Colonic mucosa (tissue), 4 donors: ENCODE results near the gene SLC35D2. TPM values are rescaled to one million over a fixed set of nuclear protein-coding genes. Genes with fewer than 3 reads are reported as not detected.

Source experiments
- DNase-seq: peaks from one replicate; pipeline ENCODE4 v3.0.0-alpha.2; 2020
- H3K27ac ChIP-seq: fragments of 200-600 bp; one replicate; pipeline ENCODE4 v1.8.0; 2021
- H3K27me3 ChIP-seq: fragments of 200-600 bp; one replicate; pipeline ENCODE4 v1.8.0; 2021
- H3K36me3 ChIP-seq: fragments of 200-600 bp; one replicate; pipeline ENCODE4 v1.8.0; 2021
- H3K4me1 ChIP-seq: fragments of 200-600 bp; one replicate; pipeline ENCODE4 v1.8.0; 2021; ENCODE audit warnings: mild to moderate bottlenecking
- H3K4me3 ChIP-seq: fragments of 200-600 bp; one replicate; pipeline ENCODE4 v1.8.0; 2021
- H3K9ac ChIP-seq, 2 donors: one replicate each; pipeline ENCODE4 v1.7.0; 2013; ENCODE audit warnings: control low read depth in 2 of 2, low read depth in 2 of 2, low read length in 2 of 2
- H3K9me3 ChIP-seq: fragments of 200-600 bp; one replicate; pipeline ENCODE4 v1.8.0; 2021
- intact Hi-C: fragments of 100-400 bp; cut with DNase I; formaldehyde crosslinking; loops from one replicate; pipeline ENCODE4 v1.14.1; 2022
- total RNA-seq, 2 donors: library from RNA; stranded (reverse); fragmentation: NEBNext Ultra II Directional in 1 of 2; extraction: Animal tissue kit (Norgen Biotek cat#: 25700) in 1 of 2; gene quantifications; one replicate each; pipeline ENCODE4 v1.2.1, GENCODE V29; 2021
- TF ChIP-seq, protein P1 (sequence below): fragments of 200-600 bp; IDR thresholded peaks from one replicate; pipeline ENCODE4 v1.8.0; 2022; ENCODE audit warnings: antibody characterized with exemption, mild to moderate bottlenecking
- donor health status: healthy.
- donor health status: DM: no; HTN: no; CAD: no.
- donor health status: DM: no; HTN: no; CAD: no.

Gene SLC35D2
- total RNA-seq, 2 donors from 2014 or later = 57.8 to 95.0 TPM

DNA sequence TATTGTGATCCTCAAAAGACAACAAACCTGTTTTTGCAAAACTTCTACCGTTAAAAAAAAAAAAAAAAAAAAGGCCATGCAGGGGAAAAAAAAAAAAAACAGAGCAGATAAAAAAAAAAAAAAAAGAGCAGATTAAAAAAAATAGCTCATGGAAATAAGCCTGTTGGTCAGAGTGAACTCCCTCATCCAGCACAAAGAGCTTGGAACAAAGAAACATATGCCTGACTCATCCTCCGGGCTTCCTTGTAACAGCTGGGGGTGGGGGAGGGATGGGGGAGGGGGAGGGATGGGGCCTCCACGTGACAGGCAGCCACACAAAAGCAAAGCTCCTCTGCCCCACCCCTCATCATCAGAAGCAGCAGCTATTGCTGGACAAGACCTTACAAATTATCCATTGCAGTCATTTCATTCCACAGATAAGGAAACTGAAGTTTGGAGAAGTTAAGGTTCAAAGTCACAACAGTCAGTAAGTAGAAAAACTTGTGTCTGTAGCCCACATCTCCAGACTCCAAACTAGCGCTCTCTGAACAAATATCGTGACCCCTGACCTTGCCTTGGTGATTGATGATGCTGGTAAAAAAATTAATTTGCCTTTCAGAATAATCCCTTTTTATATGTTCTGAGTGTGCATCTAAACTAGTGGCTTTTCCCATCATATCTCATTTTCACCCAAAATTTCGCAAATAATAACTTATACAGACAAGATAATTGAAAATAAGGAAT lies 38.9 kb downstream of the SLC35D2 start:
- intact Hi-C loops = loop anchor here (5.0 kb wide), 1 partner anchor 38 kb away; the partner anchor contains the start of gene SLC35D2
- no peaks in the 10 kb centered on the region for H3K9me3 ChIP-seq
- H3K27me3 ChIP-seq = no peaks in the 10 kb centered on the region
- TF ChIP-seq, protein P1, sequence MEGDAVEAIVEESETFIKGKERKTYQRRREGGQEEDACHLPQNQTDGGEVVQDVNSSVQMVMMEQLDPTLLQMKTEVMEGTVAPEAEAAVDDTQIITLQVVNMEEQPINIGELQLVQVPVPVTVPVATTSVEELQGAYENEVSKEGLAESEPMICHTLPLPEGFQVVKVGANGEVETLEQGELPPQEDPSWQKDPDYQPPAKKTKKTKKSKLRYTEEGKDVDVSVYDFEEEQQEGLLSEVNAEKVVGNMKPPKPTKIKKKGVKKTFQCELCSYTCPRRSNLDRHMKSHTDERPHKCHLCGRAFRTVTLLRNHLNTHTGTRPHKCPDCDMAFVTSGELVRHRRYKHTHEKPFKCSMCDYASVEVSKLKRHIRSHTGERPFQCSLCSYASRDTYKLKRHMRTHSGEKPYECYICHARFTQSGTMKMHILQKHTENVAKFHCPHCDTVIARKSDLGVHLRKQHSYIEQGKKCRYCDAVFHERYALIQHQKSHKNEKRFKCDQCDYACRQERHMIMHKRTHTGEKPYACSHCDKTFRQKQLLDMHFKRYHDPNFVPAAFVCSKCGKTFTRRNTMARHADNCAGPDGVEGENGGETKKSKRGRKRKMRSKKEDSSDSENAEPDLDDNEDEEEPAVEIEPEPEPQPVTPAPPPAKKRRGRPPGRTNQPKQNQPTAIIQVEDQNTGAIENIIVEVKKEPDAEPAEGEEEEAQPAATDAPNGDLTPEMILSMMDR = no peak
- no peak overlapping the region for H3K9ac ChIP-seq
- peak; percentile 62 for DNase-seq
- no peaks in the 10 kb centered on the region for H3K36me3 ChIP-seq
- H3K4me1 ChIP-seq = peaks cover 6% of the 10 kb centered on the region
- H3K4me3 ChIP-seq = no peak overlapping the region
- H3K27ac ChIP-seq = peak overlapping the region; percentile 34

DNA sequence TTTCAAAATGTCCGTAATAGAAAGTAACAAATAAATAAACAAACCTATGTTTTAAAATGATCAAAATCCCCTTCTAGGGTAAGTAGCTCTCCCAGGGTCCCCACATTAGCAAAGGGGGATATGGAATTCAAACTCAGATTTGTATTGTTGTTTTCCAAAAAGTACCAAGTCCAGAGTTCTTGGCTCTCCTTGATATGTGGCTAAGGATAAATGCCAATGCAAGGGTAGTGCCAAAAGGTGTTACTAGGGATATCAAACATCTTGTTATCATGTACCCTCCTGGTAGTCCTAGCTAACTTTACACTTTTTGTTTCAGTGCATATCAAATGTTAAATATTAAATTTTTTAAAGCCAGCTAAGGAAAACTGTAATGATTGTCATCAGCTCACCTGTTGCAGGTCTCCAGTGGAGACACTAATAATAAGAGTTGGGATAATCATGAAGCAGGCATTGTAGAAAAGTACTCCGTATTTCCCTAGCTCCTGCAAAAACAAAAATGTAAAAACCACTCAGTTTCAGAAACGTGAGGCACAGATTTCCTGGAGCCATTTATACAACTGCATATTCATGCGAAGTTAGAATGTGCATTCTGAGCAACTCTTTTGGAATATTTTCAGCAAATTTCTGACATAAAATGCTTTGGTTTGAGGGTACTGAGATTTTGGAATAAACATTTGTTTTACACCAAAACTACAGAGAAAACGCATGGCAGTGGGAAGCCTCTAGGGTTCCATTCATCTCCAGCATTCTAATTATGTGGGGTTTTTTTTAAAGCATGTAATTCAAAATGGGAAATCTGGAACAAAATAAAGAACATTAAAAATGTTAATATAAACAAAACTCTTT lies 39.8 kb downstream of the SLC35D2 start:
- H3K4me3 ChIP-seq = no peak overlapping the region
- DNase-seq = no peak
- no peaks in the 10 kb centered on the region for H3K36me3 ChIP-seq
- intact Hi-C loops = no loop called here
- TF ChIP-seq, protein P1 = no peak
- no peak overlapping the region for H3K9ac ChIP-seq
- peaks cover 6% of the 10 kb centered on the region for H3K4me1 ChIP-seq
- H3K27me3 ChIP-seq = no peaks in the 10 kb centered on the region
- H3K9me3 ChIP-seq = no peaks in the 10 kb centered on the region
- H3K27ac ChIP-seq = no peak overlapping the region

DNA sequence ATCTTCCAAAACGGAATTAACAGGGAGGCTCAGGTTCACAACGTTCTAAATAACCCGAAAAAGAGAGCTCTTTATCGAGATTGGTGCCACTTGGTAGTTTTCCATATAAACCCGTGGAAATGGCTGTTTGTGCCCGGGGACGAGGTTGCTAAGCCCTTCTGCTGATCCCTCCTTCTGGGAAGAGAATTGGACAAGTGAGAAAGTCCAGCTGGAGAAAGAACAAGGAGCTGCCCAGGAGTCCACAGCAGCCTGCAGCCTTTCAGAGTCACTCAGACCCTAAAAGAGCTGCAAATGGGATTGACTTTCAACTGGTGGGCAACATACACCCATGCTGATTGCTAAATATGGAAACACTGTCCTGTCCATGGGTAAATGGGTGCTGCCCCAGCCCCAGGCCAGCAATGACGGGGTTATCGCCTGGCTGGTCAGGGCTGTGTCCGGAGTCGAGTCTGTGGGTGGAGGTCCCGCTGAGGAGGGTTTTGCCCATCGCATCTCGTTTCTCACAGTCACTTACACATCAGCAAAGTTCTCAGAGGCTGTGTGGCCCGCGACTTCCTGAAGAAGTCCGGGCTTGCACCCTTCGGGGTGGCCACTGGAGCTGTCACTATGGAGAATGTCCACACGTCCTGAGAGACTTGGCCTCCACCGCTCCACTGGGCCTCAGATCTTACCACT lies 40.8 kb downstream of the SLC35D2 start:
- DNase-seq = peak; percentile 24
- no peak overlapping the region for H3K9ac ChIP-seq
- H3K36me3 ChIP-seq = no peaks in the 10 kb centered on the region
- H3K27me3 ChIP-seq = no peaks in the 10 kb centered on the region
- H3K9me3 ChIP-seq = no peaks in the 10 kb centered on the region
- peak overlapping the region; percentile 28 for H3K27ac ChIP-seq
- intact Hi-C loops = no loop called here
- H3K4me1 ChIP-seq = peaks cover 6% of the 10 kb centered on the region
- no peak overlapping the region for H3K4me3 ChIP-seq
- TF ChIP-seq, protein P1 = no peak

DNA sequence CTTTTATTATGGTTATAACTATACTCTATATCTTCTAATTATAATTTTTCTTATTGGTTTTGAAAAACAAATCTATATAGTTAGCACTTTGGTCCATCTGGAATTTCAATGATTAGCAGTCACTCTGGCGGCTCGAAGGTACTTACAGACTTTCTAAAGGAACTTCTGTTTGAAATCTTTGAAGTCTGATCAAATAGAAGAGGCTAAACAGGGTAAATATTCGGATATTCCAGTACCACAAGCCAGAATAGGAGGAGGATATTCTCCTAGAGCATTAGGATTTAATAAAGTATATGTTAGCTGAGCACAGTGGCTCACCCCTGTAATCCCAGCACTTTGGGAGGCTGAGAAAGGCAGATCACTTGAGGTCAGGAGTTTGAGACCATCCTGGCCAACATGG lies 42.8 kb downstream of the SLC35D2 start:
- peak overlapping the region; percentile 27 for H3K27ac ChIP-seq
- TF ChIP-seq, protein P1 = no peak
- H3K4me3 ChIP-seq = no peak overlapping the region
- H3K9me3 ChIP-seq = no peaks in the 10 kb centered on the region
- no peak for DNase-seq
- H3K36me3 ChIP-seq = no peaks in the 10 kb centered on the region
- no peaks in the 10 kb centered on the region for H3K27me3 ChIP-seq
- intact Hi-C loops = no loop called here
- H3K4me1 ChIP-seq = peaks cover 6% of the 10 kb centered on the region
- H3K9ac ChIP-seq = no peak overlapping the region

DNA sequence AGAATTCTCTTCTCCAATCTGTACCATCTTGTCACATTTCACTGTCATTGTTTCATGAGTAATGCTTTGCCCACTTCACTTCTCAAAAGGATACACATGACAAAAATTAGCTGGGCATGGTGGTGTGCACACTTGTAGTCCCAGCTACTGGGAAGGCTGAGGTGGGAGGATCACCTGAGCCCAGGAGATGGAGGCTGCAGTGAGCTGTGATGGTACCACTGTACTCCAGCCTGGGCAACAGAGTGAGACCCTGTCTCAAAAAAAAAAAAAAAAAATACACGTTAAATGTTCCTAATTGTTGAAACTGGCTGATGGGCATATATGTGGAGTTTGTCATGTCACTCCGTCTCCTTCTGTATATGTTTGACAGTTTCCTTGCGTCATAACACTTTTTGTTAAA lies 45.2 kb downstream of the SLC35D2 start:
- no peak for DNase-seq
- Histone ChIP-seq H3K27ac (no peak overlapping the region), H3K9ac (no peak overlapping the region), H3K27me3 (no peaks in the 10 kb centered on the region), H3K4me3 (no peak overlapping the region), H3K9me3 (no peaks in the 10 kb centered on the region), H3K36me3 (no peaks in the 10 kb centered on the region), H3K4me1 (peaks cover 6% of the 10 kb centered on the region)
- intact Hi-C loops = no loop called here
- TF ChIP-seq, protein P1 = no peak
